Inflammatory macrophage treated with lipopolysaccharide for 1 hour (primary cell): Measurements from ENCODE around the gene FAM89A.

Source experiments
- DNase-seq, 2 donors: peaks; one replicate each; pipeline ENCODE4 v3.0.0-alpha.2; 2020 to 2022

The FAM89A gene

GRCh38 chr1:231040019-231040799 is at the start of gene FAM89A:
Gene FAM89A (minus strand): TSS chr1:231040254. CDS start chr1:231040211, 43 bp downstream.
- DNase-seq = peak in 1 of 2 donors; percentile 59

- DNase-seq = no peak
Measured at GRCh38 chr1:231084353-231084752, 44.3 kb upstream of the FAM89A start.

- DNase-seq = no peak
Measured at GRCh38 chr1:231079163-231079562, 39.1 kb upstream of the FAM89A start.

GRCh38 chr1:231078250-231078649 is 38.2 kb upstream of the FAM89A start:
- DNase-seq = no peak

- DNase-seq = no peak
Measured at GRCh38 chr1:231076802-231077201, 36.7 kb upstream of the FAM89A start.

GRCh38 chr1:231075497-231075896 is 35.4 kb upstream of the FAM89A start:
- no peak for DNase-seq

- DNase-seq = no peak
Measured at GRCh38 chr1:231075020-231075419, 35.0 kb upstream of the FAM89A start.

- no peak for DNase-seq
Measured at GRCh38 chr1:231074046-231074445, 34.0 kb upstream of the FAM89A start.

- DNase-seq = no peak
Measured at GRCh38 chr1:231073331-231073730, 33.3 kb upstream of the FAM89A start.

- DNase-seq = no peak
Measured at GRCh38 chr1:231072502-231073094, 32.5 kb upstream of the FAM89A start.

GRCh38 chr1:231072041-231072440 is 32.0 kb upstream of the FAM89A start:
- DNase-seq = no peak

GRCh38 chr1:231070758-231071444 is 30.8 kb upstream of the FAM89A start:
- DNase-seq = no peak

GRCh38 chr1:231069333-231069732 is 29.3 kb upstream of the FAM89A start:
- DNase-seq = no peak

- DNase-seq = no peak
Measured at GRCh38 chr1:231068762-231069161, 28.7 kb upstream of the FAM89A start.

GRCh38 chr1:231065510-231066241 is 25.6 kb upstream of the FAM89A start:
- no peak for DNase-seq

GRCh38 chr1:231064418-231064817 is 24.4 kb upstream of the FAM89A start:
- no peak for DNase-seq

- no peak for DNase-seq
Measured at GRCh38 chr1:231063331-231063730, 23.3 kb upstream of the FAM89A start.

- DNase-seq = no peak
Measured at GRCh38 chr1:231062500-231063270, 22.6 kb upstream of the FAM89A start.

GRCh38 chr1:231059566-231060193 is 19.6 kb upstream of the FAM89A start:
- no peak for DNase-seq

- no peak for DNase-seq
Measured at GRCh38 chr1:231058416-231059109, 18.5 kb upstream of the FAM89A start.

- no peak for DNase-seq
Measured at GRCh38 chr1:231057410-231057809, 17.4 kb upstream of the FAM89A start.
